GM12864 (cell line): ENCODE results near the gene SELENOO.
"Not testable (repeated sequence)": the region's sequence is repeated elsewhere in the genome, so short reads cannot be mapped to it uniquely, and the experiment has no call there.

Experiments used
- DNase-seq: peaks from one replicate; pipeline ENCODE4 v3.0.0-alpha.2; 2011; ENCODE audit warnings: low read depth
- H3K4me3 ChIP-seq: 2 replicates; pipeline ENCODE4 v1.5.1; 2011; ENCODE audit warnings: mild to moderate bottlenecking, low read depth, low read length, control low read depth
- TF ChIP-seq, protein P1 (sequence below): IDR thresholded peaks from 2 replicates; pipeline ENCODE4 v1.5.1; 2011; ENCODE audit warnings: low read depth, mild to moderate bottlenecking, moderate library complexity, low read length, control low read depth, inconsistent platforms; ENCODE audit errors: missing control alignments

SELENOO gene

DNA sequence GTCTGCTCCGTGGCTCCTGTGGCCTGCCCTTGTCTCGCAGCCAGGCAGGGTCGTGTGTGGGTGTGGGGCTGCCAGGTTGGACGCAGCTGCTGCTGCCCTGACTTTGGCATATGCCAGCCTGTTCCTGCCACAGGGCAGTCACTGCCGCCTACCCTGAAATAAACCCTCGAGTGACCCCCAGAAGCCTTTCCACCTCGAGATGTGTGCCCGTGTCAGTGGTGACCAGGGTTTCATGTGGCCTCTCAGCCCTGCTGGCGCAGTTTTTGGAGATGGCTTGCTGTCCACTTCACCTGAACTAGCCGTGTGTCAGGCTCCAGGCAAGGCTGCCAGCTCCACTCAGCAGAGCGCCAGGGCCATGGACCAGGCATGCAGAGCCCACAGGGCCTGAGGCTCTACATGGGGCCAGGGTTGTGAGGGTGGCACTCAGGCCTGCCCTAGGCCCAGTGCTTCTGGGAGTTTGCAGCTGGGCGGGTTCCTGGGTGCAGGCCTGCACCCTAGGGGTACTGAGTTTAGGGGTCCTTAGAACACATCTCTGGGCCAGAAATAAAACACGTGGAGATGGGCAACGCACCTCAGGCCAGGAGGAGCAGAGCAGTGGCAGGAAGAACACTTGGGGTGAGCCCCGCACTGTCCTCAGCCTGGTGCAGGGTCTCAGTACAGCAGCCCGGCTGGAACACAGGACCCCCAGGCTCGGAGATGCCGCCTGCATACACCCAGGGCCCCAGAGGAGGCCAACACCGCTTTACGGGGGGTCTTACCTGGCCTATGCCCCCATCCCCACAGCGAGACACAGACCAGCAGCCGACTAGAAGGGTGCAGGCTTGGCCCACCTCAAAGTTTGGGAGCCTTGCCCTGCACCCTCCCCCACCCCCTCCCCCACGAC is 39.1 kb upstream of the SELENOO start:
- no peak overlapping the region for H3K4me3 ChIP-seq
- DNase-seq: no peak
- TF ChIP-seq, protein P1, sequence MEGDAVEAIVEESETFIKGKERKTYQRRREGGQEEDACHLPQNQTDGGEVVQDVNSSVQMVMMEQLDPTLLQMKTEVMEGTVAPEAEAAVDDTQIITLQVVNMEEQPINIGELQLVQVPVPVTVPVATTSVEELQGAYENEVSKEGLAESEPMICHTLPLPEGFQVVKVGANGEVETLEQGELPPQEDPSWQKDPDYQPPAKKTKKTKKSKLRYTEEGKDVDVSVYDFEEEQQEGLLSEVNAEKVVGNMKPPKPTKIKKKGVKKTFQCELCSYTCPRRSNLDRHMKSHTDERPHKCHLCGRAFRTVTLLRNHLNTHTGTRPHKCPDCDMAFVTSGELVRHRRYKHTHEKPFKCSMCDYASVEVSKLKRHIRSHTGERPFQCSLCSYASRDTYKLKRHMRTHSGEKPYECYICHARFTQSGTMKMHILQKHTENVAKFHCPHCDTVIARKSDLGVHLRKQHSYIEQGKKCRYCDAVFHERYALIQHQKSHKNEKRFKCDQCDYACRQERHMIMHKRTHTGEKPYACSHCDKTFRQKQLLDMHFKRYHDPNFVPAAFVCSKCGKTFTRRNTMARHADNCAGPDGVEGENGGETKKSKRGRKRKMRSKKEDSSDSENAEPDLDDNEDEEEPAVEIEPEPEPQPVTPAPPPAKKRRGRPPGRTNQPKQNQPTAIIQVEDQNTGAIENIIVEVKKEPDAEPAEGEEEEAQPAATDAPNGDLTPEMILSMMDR: no peak

DNA sequence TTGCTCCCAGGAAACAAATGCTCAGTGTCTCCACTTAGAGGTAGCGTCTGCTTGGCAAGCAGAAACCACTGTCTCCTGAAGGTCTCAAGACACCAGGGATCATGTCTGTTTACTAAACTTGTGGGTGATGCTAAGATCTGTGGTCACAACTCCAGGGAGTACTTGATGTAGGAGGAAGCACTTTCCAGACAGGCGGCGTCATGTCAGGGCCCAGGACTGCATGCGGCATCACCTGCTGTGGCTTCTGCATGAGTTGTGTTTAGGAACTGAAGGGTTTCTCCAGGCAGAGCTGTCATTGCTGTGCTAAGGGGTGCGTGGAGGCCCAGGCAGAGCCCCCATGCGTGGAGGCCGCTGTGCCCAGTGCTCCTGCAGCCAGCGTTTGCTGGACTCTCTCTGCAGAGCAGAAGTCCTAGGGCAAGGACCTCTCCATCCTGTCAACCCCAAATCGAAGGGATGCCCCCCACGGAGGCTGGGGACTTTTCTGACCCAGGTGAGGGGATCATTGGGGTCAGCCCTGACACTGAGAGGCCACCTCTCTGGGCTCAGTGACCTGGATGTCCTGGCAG is 38.3 kb upstream of the SELENOO start:
- TF ChIP-seq, protein P1: no peak
- H3K4me3 ChIP-seq: no peak overlapping the region
- no peak for DNase-seq

DNA sequence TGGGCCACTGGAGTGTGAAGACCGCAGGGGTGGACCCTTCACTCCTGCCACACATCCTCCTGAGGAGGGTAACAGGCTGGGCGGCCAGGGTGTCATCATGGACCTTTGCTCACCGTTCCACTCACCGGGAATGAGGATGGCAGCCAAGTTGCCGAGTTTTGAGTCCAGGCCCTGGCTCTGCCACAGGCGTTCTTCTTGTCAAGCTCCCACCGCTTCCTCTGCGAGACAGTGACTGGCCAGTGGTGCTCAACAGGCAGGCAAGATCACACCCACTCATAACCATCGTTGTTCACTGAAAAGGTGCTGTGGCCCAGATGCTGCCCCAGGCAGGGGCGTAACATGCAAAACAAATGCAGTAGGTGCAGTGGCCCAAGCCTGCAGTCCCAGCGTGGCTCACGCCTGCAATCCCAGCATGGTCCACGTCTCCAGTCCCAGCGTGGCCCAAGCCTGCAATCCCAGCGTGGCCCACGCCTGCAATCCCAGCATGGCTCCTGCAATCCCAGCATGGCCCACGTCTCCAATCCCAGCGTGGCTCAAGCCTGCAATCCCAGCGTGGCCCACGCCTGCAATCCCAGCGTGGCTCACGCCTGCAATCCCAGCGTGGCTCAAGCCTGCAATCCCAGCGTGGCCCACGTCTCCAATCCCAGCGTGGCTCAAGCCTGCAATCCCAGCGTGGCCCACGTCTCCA is 35.2 kb upstream of the SELENOO start:
- H3K4me3 ChIP-seq: no peak overlapping the region
- DNase-seq: no peak
- TF ChIP-seq, protein P1: no peak

DNA sequence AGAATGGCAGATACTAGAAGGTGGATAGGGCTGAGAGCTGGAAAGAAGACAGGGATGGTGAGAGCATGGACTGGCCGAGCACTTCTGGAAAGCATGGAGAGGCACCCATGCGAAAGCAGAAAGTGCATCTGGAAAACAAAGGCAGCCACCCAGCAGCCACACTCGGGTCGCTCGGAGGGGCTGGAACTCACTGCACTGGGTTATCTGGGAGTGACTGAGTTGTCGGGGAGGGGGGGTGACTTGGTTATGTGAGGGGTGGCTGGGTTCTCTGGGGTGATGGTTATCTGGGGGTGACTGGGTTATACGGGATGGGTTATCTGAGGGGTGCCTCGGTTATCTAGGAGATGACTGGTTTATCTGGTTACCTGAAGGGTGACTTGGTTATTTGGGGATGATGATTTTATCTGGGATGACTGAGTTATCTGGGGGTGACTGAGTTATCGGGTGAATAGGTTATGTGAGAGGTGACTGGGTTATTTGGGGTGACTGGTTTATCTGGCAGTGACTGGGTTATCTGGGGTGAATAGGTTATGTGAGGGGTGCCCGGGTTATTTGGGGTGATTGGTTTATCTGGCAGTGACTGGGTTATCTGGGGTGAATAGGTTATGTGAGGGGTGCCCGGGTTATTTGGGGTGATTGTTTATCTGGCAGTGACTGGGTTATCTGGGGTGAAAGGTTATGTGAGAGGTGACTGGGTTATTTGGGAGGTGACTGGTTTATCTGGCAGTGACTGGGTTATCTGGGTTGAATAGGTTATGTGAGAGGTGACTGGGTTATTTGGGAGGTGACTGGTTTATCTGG is 32.9 kb upstream of the SELENOO start:
- TF ChIP-seq, protein P1: no peak
- no peak for DNase-seq
- H3K4me3 ChIP-seq: no peak overlapping the region

DNA sequence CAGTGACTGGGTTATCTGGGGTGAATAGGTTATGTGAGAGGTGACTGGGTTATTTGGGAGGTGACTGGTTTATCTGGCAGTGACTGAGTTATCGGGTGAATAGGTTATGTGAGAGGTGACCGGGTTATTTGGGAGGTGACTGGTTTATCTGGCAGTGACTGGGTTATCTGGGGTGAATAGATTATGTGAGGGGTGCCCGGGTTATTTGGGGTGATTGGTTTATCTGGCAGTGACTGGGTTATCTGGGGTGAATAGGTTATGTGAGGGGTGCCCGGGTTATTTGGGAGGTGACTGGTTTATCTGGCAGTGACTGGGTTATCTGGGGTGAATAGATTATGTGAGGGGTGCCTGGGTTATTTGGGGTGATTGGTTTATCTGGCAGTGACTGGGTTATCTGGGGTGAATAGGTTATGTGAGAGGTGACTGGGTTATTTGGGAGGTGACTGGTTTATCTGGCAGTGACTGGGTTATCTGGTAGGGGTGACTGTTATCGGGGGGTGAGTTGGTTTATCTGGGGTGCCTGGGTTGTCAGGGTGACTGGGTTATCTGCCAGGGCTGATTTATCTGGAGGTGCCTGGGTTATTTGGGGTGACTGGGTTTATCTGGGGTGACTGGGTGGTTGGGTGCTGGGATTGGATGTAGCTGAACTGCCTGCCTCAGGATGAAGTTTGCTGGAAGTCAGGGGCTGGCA is 32.2 kb upstream of the SELENOO start:
- DNase-seq, H3K4me3 ChIP-seq: not testable (repeated sequence)

DNA sequence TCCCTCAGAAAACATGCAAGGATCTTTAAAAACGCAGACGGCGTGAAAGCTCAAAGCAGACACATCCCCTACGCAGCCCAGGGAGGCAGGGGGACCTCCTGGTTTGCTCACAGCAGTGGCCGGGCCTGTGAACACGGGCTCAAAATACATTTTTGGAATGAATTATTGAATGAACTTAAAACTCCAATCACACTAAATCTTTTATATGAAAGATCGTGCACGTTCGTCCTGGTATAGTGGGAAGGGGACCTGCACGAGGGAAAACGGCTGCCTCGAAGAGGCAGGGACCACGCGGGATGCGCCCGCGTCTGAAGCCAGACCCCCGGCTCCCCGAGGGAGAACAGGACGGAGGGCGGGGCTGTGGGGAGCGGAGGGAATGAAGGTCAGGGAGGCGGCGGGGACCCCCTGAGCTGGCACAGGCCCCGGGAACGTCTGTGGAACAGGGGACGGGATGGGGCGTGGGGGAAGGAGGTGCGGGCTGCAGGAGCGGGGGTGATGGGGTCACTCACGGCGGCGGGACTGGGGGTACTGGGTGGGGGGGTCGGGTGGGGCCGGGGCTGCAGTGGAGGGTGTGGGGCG is 31.5 kb upstream of the SELENOO start:
- H3K4me3 ChIP-seq: no peak overlapping the region
- TF ChIP-seq, protein P1: no peak
- no peak for DNase-seq
